ENCODE measurements around the gene TRPM1.

The TRPM1 gene

DNA sequence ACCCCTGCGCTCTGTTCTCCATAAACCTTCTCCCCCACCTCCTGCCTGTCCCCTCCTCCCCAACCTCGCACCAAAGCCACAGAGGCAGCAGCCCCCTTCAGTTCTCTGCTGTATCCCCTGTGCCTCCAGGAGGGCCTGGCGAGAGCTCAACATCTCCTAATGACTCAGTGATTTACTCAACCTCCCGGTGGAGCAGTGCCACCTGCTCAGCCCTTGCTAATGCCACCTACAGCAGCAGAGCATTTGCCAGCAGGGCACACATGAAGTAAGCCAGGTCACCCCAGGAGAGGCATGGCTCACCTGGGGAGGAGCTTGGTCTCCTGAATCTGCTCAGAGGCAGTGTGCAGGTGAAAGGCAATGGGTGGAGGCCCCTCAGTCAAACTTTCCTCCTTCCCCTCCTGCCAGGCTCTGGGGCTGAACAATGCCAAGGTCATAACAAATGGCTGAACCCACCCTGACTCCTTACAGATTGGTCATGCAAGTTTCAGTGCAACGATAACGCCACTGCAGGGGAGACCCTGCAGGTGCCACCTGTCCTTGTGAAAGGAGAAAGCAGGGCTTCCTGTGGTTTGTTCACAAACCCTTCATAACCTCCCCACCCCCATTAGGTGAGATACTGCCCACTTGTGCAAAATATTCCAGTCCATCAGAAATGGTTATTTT lies 19.8 kb downstream of the TRPM1 start:
- peak; percentile 80 for DNase-seq

DNA sequence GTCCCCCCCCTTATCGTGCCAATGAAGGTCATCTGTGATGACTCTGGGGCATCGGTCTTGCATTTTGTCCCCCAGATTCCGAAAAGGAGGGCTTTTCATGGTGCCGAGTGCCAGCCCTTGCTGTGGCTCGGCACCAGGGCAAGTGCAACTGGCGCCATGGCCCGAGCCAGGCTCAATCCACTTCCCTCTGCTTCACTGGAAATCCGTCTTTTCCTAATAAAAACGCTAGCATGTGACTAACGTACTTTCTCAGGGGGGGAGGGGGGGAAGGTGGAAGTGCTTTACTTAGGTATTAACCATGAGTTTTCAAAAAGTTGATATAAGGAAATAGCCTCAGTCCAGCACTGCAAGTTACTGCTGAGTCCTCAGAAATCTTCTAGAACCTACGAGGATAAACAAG lies 20.5 kb downstream of the TRPM1 start:
- no peak for DNase-seq

DNA sequence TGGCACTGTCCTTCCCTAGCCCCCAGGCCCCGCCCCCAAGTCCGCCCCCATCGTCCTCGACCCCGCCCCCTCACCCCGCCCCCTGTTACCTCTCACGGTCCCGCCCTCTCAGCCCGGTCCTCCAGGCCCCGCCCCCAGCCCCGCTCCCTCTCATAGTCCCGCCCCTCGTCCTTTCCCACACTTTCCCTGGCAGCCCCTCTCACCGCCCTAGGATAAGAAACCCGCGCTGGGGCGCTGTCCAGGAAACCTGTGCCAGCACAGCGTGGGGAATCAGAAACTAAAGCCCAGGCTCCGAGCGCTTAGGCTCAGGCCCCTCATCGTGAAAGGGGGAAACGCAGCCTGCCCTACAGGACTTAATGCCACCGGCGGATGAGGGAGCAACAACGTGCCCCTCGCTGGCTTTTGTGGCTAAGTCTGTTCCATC lies 20.9 kb downstream of the TRPM1 start:
- peak; percentile 1 for DNase-seq

DNA sequence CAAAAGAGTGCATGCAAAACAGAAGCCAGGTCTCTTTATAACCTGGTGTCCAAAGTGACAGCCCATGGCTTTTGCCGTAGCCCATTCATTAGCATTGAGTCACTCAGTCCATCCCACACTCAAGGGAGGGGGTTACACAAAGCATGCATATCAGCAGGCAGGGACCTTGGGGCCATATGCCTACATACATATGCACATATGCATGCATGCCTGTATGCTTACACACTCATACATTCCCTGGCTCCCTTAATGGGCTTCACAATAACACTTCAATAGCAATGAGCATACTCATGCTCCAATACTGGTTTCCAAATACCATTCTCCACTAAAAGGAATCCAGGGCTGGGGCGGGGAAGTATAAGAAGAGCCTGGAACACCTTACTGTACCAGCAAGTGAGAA lies 22.0 kb downstream of the TRPM1 start:
- peak; percentile 6 for DNase-seq

GRCh38 chr15:31078471-31078870 lies 23.1 kb downstream of the TRPM1 start:
- no peak for DNase-seq

DNA sequence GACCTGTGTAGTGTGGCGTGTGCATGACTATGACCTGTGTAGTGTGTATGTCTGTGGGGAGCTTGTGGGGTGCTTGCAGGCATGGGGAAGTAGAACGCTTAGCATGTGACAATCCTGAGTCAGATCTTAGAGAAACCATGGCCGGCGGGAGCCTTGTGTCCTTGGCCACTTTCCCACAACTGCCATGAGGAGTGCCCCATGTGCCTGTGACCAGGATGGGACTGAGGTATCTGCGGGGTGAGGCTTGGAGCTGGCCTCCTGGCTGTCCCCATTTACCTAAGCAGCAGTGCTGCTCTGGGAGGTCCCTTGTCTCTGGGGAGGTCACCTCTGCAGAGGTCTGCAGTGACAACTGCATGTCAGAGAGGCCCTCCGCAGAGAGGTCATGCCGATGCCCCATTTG lies 23.6 kb downstream of the TRPM1 start:
- DNase-seq: no peak

- DNase-seq: peak; percentile 66
Measured at GRCh38 chr15:31077181-31077580, 24.3 kb downstream of the TRPM1 start.

GRCh38 chr15:31074321-31074720 lies 27.2 kb downstream of the TRPM1 start:
- DNase-seq: no peak

GRCh38 chr15:31070867-31071266 lies 30.7 kb downstream of the TRPM1 start:
- DNase-seq: no peak

- DNase-seq: no peak
Measured at GRCh38 chr15:31069360-31070000, 32.0 kb downstream of the TRPM1 start.

DNA sequence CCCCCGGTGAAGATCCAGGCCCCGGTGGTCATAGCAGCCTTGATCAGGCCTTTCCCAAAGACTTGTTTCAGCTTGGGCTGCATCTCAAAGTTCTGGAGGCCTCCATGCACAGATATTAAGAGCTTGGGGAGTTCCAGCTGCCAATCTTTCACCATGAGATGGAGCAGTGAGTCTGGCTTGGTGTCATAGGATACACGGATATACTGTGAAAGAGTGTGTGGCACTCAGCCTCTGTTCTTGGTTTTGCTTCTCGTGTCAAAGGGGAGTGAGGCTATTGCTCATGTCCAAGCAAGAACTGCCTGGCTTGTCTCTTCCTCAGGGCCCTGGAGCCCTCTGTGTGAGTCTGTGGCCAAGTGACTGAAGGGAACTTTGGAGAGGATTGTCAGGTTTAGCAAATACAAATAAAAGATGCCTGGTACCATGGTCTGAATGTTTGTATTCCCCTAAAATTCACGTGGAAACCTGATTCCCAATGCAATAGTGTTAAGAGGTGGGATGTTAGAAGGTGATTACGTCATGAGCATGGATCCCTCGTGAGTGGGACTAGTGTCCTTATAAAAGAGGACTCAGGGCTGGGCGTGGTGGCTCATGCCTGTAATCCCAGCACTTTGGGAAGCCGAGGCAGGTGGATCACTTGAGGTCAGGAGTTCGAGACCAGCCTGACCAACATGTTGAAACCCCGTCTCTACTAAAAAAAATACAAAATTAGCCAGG lies 33.5 kb downstream of the TRPM1 start:
- no peak for DNase-seq

DNA sequence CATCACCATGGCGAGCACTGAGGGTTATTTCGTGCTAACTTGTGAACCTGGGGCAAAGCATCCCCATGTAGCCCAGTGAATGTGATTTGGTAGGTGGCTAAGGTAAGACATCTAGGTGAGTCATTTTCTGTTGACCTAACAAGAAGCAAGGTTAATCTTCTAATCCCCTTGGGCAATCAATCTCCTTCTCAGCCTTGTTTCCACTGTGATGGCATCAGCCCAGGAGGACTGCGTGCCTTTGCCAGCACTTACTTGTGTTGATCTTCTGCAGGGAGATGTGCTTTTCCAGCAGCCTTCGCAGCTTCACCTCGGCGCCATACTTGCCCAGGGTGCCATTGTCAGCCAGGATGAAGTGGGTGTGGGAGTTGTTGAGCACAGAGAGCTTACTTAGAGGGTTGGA lies 35.7 kb downstream of the TRPM1 start:
- DNase-seq: no peak

GRCh38 chr15:31062911-31063310 lies 38.6 kb downstream of the TRPM1 start:
- no peak for DNase-seq

DNA sequence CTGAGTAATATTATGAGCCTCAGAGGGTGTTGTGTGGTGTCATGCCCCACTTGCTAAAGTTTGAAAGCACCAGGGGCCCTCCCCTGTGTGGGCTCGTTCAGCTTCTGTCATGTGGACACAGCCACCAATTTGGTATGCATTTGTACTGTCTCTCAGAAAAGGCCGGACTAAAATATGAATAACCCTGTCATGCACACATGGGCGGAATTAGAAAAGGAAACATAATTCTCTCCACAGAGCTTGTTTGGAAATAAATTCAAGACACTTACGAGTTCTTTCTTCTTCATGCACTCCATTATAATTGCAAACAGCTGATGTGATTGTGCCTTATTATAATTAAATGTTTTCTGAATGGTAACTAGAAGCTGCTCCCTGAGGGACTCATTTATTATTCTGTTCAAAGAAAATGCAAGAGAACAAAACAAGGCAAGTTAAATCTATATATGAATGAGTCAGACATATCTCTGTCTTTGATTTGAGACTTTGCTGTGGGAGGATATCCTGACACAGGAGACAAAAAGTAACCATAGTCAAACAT lies 39.1 kb downstream of the TRPM1 start:
- DNase-seq: no peak

GRCh38 chr15:31060429-31061140 lies 40.9 kb downstream of the TRPM1 start:
- DNase-seq: no peak

- DNase-seq: no peak
Measured at GRCh38 chr15:31058236-31058962, 43.1 kb downstream of the TRPM1 start.

DNA sequence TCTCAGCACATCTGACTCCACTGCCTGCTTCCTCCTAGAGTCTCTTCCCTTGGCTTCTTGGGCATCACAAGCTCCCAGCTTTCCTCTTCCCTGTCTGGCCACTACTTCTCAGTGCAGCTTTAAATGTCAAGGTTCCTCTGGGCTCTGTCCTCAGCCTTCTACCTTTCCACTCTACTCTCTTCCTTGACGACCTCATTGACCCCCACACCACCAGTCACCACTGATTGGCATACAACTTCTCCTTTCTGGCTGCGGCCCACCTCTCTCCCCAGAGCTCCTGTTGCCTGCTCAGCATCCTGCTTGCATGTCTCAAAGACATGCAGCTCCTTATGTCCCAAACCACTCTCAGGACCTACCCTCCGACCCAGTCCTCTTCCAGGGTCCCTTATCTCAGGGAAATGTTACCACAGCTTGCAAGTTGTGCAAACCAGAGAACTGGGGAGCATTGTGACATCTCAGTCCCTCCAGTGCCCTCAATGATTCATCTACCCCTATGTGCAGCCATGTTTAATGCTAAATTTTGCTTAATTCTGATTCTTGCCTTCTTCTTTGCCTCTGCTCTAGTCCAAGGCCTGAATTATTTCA lies 49.9 kb downstream of the TRPM1 start:
- no peak for DNase-seq

GRCh38 chr15:31050953-31051352 lies 50.6 kb downstream of the TRPM1 start:
- DNase-seq: no peak

GRCh38 chr15:31049682-31050615 lies 51.6 kb downstream of the TRPM1 start:
- no peak for DNase-seq

DNA sequence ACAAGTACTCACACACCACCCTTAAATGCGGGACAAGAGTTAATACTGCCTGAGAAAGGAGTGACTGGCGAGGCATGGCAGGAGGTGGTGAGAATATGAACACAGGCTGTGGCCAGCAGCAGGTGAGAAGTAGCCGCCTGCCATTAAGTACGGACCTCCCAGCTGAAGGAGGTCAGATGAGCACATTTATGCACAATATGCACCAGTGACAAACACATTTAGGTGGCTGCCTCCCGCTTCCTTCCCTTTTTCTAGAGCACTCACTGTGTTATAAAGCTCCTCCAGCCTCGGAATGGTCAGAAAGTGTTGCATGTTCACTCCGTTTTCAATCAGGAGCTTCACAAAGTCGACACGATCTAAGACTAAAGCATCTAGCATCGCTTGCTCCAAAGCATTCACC lies 52.4 kb downstream of the TRPM1 start:
- DNase-seq: no peak

DNA sequence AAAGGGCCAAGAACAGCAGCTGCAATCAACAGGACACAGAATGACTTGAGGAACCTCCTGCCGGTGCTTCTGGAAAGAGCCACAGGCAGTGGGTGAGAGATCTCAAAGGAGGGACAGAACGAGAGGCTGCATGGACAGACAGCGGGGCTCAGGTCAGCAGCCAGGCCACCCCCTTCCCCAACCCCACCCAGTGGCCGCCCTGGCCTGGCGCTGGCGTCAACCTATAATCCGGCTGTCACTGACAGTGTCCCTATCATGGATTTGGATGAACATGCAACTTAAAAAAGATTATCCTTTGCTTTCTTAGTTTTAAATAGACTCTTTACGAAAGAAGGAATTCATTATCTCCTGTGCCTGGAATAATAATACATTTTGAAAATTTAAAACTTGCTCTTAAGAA lies 54.1 kb downstream of the TRPM1 start:
- DNase-seq: no peak

All from NCI-H146 (cell line).